Fibroblast of skin of left quadriceps (primary cell): ENCODE results near the gene LANCL3.
"Not testable (repeated sequence)": the region's sequence is repeated elsewhere in the genome, so short reads cannot be mapped to it uniquely, and the experiment has no call there.

Source experiments
- DNase-seq, 2 experiments: peaks; one replicate each; pipeline ENCODE4 v3.0.0-alpha.2; 2013; ENCODE audit warnings: low read depth in 2 of 2

LANCL3 gene

GRCh38 chrX:37571426-37572107 lies at the start of gene LANCL3:
Gene LANCL3, plus strand, starts transcription at chrX:37571661. Its CDS starts 210 bp downstream, at chrX:37571871.
- DNase-seq, result not testable (repeated sequence)

- DNase-seq, result not testable (repeated sequence)
Observed at GRCh38 chrX:37523673-37524072, 47.8 kb upstream of the LANCL3 start.

- DNase-seq, result no peak
Observed at GRCh38 chrX:37541991-37542390, 29.5 kb upstream of the LANCL3 start.

- no peak for DNase-seq
Observed at GRCh38 chrX:37542791-37543190, 28.7 kb upstream of the LANCL3 start.

GRCh38 chrX:37543324-37543723 lies 28.1 kb upstream of the LANCL3 start:
- DNase-seq, result no peak

- not testable (repeated sequence) for DNase-seq
Observed at GRCh38 chrX:37544531-37544930, 26.9 kb upstream of the LANCL3 start.

GRCh38 chrX:37545066-37545465 lies 26.4 kb upstream of the LANCL3 start:
- no peak for DNase-seq

- DNase-seq, result not testable (repeated sequence)
Observed at GRCh38 chrX:37549619-37550018, 21.8 kb upstream of the LANCL3 start.

- DNase-seq, result no peak
Observed at GRCh38 chrX:37553476-37553875, 18.0 kb upstream of the LANCL3 start.

GRCh38 chrX:37565254-37565653 lies 6.2 kb upstream of the LANCL3 start:
- not testable (repeated sequence) for DNase-seq

- DNase-seq, result not testable (repeated sequence)
Observed at GRCh38 chrX:37570349-37570748, 1.1 kb upstream of the LANCL3 start.

- not testable (repeated sequence) for DNase-seq
Observed at GRCh38 chrX:37572108-37572587, 687 bp downstream of the LANCL3 start.

- not testable (repeated sequence) for DNase-seq
Observed at GRCh38 chrX:37573121-37573520, 1.7 kb downstream of the LANCL3 start.

GRCh38 chrX:37578045-37578444 lies 6.6 kb downstream of the LANCL3 start:
- DNase-seq, result no peak

GRCh38 chrX:37580080-37580479 lies 8.6 kb downstream of the LANCL3 start:
- no peak for DNase-seq

- not testable (repeated sequence) for DNase-seq
Observed at GRCh38 chrX:37587337-37587736, 15.9 kb downstream of the LANCL3 start.

GRCh38 chrX:37590047-37590446 lies 18.6 kb downstream of the LANCL3 start:
- no peak for DNase-seq

- DNase-seq, result no peak
Observed at GRCh38 chrX:37594755-37595382, 23.4 kb downstream of the LANCL3 start.

GRCh38 chrX:37599729-37600128 lies 28.3 kb downstream of the LANCL3 start:
- DNase-seq, result no peak

GRCh38 chrX:37603938-37604409 lies 32.5 kb downstream of the LANCL3 start:
- no peak for DNase-seq

GRCh38 chrX:37607243-37607642 lies 35.8 kb downstream of the LANCL3 start:
- DNase-seq, result no peak

GRCh38 chrX:37608156-37608555 lies 36.7 kb downstream of the LANCL3 start:
- no peak for DNase-seq

- no peak for DNase-seq
Observed at GRCh38 chrX:37609727-37610126, 38.3 kb downstream of the LANCL3 start.
